Measurements from ENCODE around the gene ERBB4. TPM values are rescaled to one million over a fixed set of nuclear protein-coding genes. Genes with fewer than 3 reads are reported as not detected.

Gene ERBB4
- total RNA-seq, 1 donor from 2014 or later = 2.8 TPM

- Mint-ChIP-seq H3K27me3 (ENCODE audit: unreplicated experiment) (no peaks in the 10 kb centered on the region), H3K9me3 (ENCODE audit: unreplicated experiment) (no peaks in the 10 kb centered on the region), H3K4me3 (ENCODE audit: unreplicated experiment) (no peak overlapping the region), H3K36me3 (ENCODE audit: unreplicated experiment) (no peaks in the 10 kb centered on the region), H3K4me1 (ENCODE audit: unreplicated experiment) (no peaks in the 10 kb centered on the region), H3K27ac (ENCODE audit: unreplicated experiment) (no peak overlapping the region)
- TF ChIP-seq CTCF (IDR thresholded peaks at IDR 0.05) = no peak
- no peak for DNase-seq (ENCODE audit: extremely low spot score, unreplicated experiment)
Observed at GRCh38 chr2:211766689-211767088, 771.9 kb downstream of the ERBB4 start.

- TF ChIP-seq CTCF (IDR thresholded peaks at IDR 0.05) = no peak
- no peaks in the 10 kb centered on the region for H3K36me3 Mint-ChIP-seq (ENCODE audit: unreplicated experiment)
- H3K27me3 Mint-ChIP-seq (ENCODE audit: unreplicated experiment) = no peaks in the 10 kb centered on the region
- H3K27ac Mint-ChIP-seq (ENCODE audit: unreplicated experiment) = no peak overlapping the region
- H3K4me1 Mint-ChIP-seq (ENCODE audit: unreplicated experiment) = no peaks in the 10 kb centered on the region
- DNase-seq (ENCODE audit: extremely low spot score, unreplicated experiment) = no peak
- H3K4me3 Mint-ChIP-seq (ENCODE audit: unreplicated experiment) = no peak overlapping the region
- H3K9me3 Mint-ChIP-seq (ENCODE audit: unreplicated experiment) = no peaks in the 10 kb centered on the region
Observed at GRCh38 chr2:211762479-211762878, 776.1 kb downstream of the ERBB4 start.

- Mint-ChIP-seq H3K27me3 (ENCODE audit: unreplicated experiment) (no peaks in the 10 kb centered on the region), H3K4me3 (ENCODE audit: unreplicated experiment) (no peak overlapping the region), H3K4me1 (ENCODE audit: unreplicated experiment) (peaks cover 2% of the 10 kb centered on the region), H3K36me3 (ENCODE audit: unreplicated experiment) (no peaks in the 10 kb centered on the region), H3K27ac (ENCODE audit: unreplicated experiment) (no peak overlapping the region), H3K9me3 (ENCODE audit: unreplicated experiment) (no peaks in the 10 kb centered on the region)
- no peak for DNase-seq (ENCODE audit: extremely low spot score, unreplicated experiment)
- TF ChIP-seq CTCF (IDR thresholded peaks at IDR 0.05) = no peak
Observed at GRCh38 chr2:211760103-211760502, 778.5 kb downstream of the ERBB4 start.

- Mint-ChIP-seq H3K27ac (ENCODE audit: unreplicated experiment) (no peak overlapping the region), H3K4me3 (ENCODE audit: unreplicated experiment) (no peak overlapping the region), H3K27me3 (ENCODE audit: unreplicated experiment) (no peaks in the 10 kb centered on the region), H3K4me1 (ENCODE audit: unreplicated experiment) (peaks cover 2% of the 10 kb centered on the region), H3K36me3 (ENCODE audit: unreplicated experiment) (no peaks in the 10 kb centered on the region), H3K9me3 (ENCODE audit: unreplicated experiment) (no peaks in the 10 kb centered on the region)
- no peak for DNase-seq (ENCODE audit: extremely low spot score, unreplicated experiment)
- no peak for TF ChIP-seq CTCF (IDR thresholded peaks at IDR 0.05)
Observed at GRCh38 chr2:211756266-211756665, 782.3 kb downstream of the ERBB4 start.

GRCh38 chr2:211755187-211755586 lies 783.4 kb downstream of the ERBB4 start:
- no peaks in the 10 kb centered on the region for H3K9me3 Mint-ChIP-seq (ENCODE audit: unreplicated experiment)
- TF ChIP-seq CTCF (IDR thresholded peaks at IDR 0.05) = no peak
- H3K36me3 Mint-ChIP-seq (ENCODE audit: unreplicated experiment) = no peaks in the 10 kb centered on the region
- DNase-seq (ENCODE audit: extremely low spot score, unreplicated experiment) = no peak
- H3K4me1 Mint-ChIP-seq (ENCODE audit: unreplicated experiment) = peaks cover 2% of the 10 kb centered on the region
- no peak overlapping the region for H3K27ac Mint-ChIP-seq (ENCODE audit: unreplicated experiment)
- H3K4me3 Mint-ChIP-seq (ENCODE audit: unreplicated experiment) = no peak overlapping the region
- no peaks in the 10 kb centered on the region for H3K27me3 Mint-ChIP-seq (ENCODE audit: unreplicated experiment)
